CD14-positive monocyte (primary cell): ENCODE data around the gene DHCR24. TPM values are rescaled to one million over a fixed set of nuclear protein-coding genes. Genes with fewer than 3 reads are reported as not detected.

ENCODE experiments used
- DNase-seq, 3 donors: peaks; one replicate each; pipeline ENCODE4 v3.0.0-alpha.2; 2011 to 2022
- H2AFZ ChIP-seq: 2 replicates; pipeline ENCODE4 v1.6.0; 2012; ENCODE audit warnings: mild to moderate bottlenecking, low read depth, low read length, inconsistent platforms; ENCODE audit not compliant: insufficient read depth, poor library complexity, severe bottlenecking
- H3K27ac ChIP-seq, 2 donors: 1 replicate in 1 of 2; 2 replicates in 1 of 2; pipeline ENCODE4 v1.5.1; 2012 to 2013; ENCODE audit warnings: low read length in 2 of 2, control low read depth in 1 of 2, inconsistent platforms in 1 of 2, low read depth in 1 of 2, mild to moderate bottlenecking in 1 of 2
- H3K27me3 ChIP-seq, 2 donors: one replicate each; pipeline versions ENCODE4 v1.6.0 to v1.6.1; 2011 to 2013; ENCODE audit warnings: low read length in 2 of 2; ENCODE audit not compliant: control insufficient read depth in 2 of 2, insufficient read depth in 2 of 2
- H3K36me3 ChIP-seq, 2 donors: replicated peaks in 1 of 2; 1 replicate in 1 of 2; 2 replicates in 1 of 2; pipeline versions ENCODE4 v1.5.1 to v1.6.1; 2012 to 2013; ENCODE audit warnings: low read length in 2 of 2, control low read depth in 1 of 2, inconsistent platforms in 1 of 2, mild to moderate bottlenecking in 1 of 2; ENCODE audit not compliant: insufficient read depth in 2 of 2, control insufficient read depth in 1 of 2
- H3K4me1 ChIP-seq, 2 donors: 1 replicate in 1 of 2; 2 replicates in 1 of 2; pipeline versions ENCODE4 v1.5.1 to v1.6.1; 2012 to 2013; ENCODE audit warnings: low read length in 2 of 2, control low read depth in 1 of 2, inconsistent platforms in 1 of 2, mild to moderate bottlenecking in 1 of 2, moderate library complexity in 1 of 2; ENCODE audit not compliant: insufficient read depth in 2 of 2, control insufficient read depth in 1 of 2
- H3K4me2 ChIP-seq: replicated peaks from 2 replicates; pipeline ENCODE3; 2012; ENCODE audit warnings: low read length, moderate library complexity, mild to moderate bottlenecking; ENCODE audit not compliant: poor library complexity, severe bottlenecking; ENCODE audit errors: extremely low read depth
- H3K4me3 ChIP-seq, 3 experiments: fragments of 200-600 bp in 1 of 3; sonication (generic) in 1 of 3; replicated peaks in 1 of 3; 1 replicate in 2 of 3; 2 replicates in 1 of 3; pipeline ENCODE4 v1.5.1; 2011 to 2013; ENCODE audit warnings: low read length in 3 of 3, mild to moderate bottlenecking in 3 of 3, control low read depth in 2 of 3, low read depth in 2 of 3, inconsistent platforms in 1 of 3, moderate library complexity in 1 of 3
- H3K79me2 ChIP-seq: 2 replicates; pipeline ENCODE4 v1.6.0; 2012; ENCODE audit warnings: mild to moderate bottlenecking, control low read depth, inconsistent platforms, low read length, moderate library complexity; ENCODE audit not compliant: insufficient read depth
- H3K9ac ChIP-seq: 2 replicates; pipeline ENCODE4 v1.6.0; 2017; ENCODE audit warnings: low read length, mild to moderate bottlenecking; ENCODE audit not compliant: insufficient read depth, poor library complexity, severe bottlenecking
- H3K9me3 ChIP-seq, 2 donors: replicated peaks in 1 of 2; 1 replicate in 1 of 2; 2 replicates in 1 of 2; pipeline versions ENCODE4 v1.5.1 to v1.6.1; 2012 to 2013; ENCODE audit warnings: low read length in 2 of 2, control low read depth in 1 of 2; ENCODE audit not compliant: control insufficient read depth in 1 of 2, insufficient read depth in 1 of 2
- H4K20me1 ChIP-seq: 2 replicates; pipeline ENCODE4 v1.6.0; 2012; ENCODE audit warnings: mild to moderate bottlenecking, low read length, control low read depth, moderate library complexity; ENCODE audit not compliant: insufficient read depth
- H3K27ac Mint-ChIP-seq, 7 donors: one replicate each; pipeline ENCODE4 v1.8.0; 2020; ENCODE audit warnings: mild to moderate bottlenecking in 7 of 7, mixed read lengths in 7 of 7, moderate library complexity in 6 of 7, inconsistent platforms in 2 of 7
- H3K27me3 Mint-ChIP-seq, 3 donors: one replicate each; pipeline ENCODE4 v1.8.0; 2021 to 2022; ENCODE audit warnings: low read depth in 3 of 3, mild to moderate bottlenecking in 3 of 3, mixed read lengths in 3 of 3, moderate library complexity in 3 of 3, inconsistent platforms in 1 of 3
- H3K36me3 Mint-ChIP-seq, 2 donors: one replicate each; pipeline ENCODE4 v1.8.0; 2020; ENCODE audit warnings: mixed read lengths in 2 of 2, inconsistent platforms in 1 of 2, mild to moderate bottlenecking in 1 of 2
- H3K4me1 Mint-ChIP-seq: one replicate; pipeline ENCODE4 v1.8.0; 2020; ENCODE audit warnings: mild to moderate bottlenecking, mixed read lengths
- H3K4me3 Mint-ChIP-seq, 2 donors: one replicate each; pipeline ENCODE4 v1.8.0; 2020; ENCODE audit warnings: mild to moderate bottlenecking in 2 of 2, mixed read lengths in 2 of 2, moderate library complexity in 1 of 2
- H3K9me3 Mint-ChIP-seq, 7 donors: one replicate each; pipeline ENCODE4 v1.8.0; 2020 to 2022; ENCODE audit warnings: mixed read lengths in 7 of 7, mild to moderate bottlenecking in 6 of 7, moderate library complexity in 6 of 7, inconsistent platforms in 2 of 7
- WGBS: methylation state at CpG from one replicate; pipeline ENCODE4 v1.1.5; 2013; ENCODE audit warnings: missing lambda C conversion rate; ENCODE audit not compliant: insufficient coverage; 5-methylcytosine and 5-hydroxymethylcytosine counted together
- intact Hi-C, 2 donors: fragments of 100-400 bp; cut with micrococcal nuclease; formaldehyde crosslinking; loops; one replicate each; pipeline versions ENCODE4 v1.15.0 to v1.15.1; 2023
- polyA plus RNA-seq, 3 donors: library from polyadenylated mRNA; depleted of rRNA in 1 of 3; unstranded in 2 of 3; stranded (reverse) in 1 of 3; fragments of 300-500 nt in 2 of 3; fragments of >200 nt in 1 of 3; fragmentation: Illumina TruSeq in 2 of 3; gene quantifications; 1 replicate in 2 of 3; 2 replicates in 1 of 3; pipeline ENCODE4 v1.2.3, GENCODE V29; 2012 to 2021
- TF ChIP-seq, protein P1 (sequence below): fragments of 200-600 bp; IDR thresholded peaks from one replicate; pipeline ENCODE4 v1.8.0; 2022; ENCODE audit warnings: antibody characterized with exemption, mild to moderate bottlenecking

Gene DHCR24
- polyA plus RNA-seq, 3 donors: 0.48 to 3.5 (median 3.0) TPM

DNA sequence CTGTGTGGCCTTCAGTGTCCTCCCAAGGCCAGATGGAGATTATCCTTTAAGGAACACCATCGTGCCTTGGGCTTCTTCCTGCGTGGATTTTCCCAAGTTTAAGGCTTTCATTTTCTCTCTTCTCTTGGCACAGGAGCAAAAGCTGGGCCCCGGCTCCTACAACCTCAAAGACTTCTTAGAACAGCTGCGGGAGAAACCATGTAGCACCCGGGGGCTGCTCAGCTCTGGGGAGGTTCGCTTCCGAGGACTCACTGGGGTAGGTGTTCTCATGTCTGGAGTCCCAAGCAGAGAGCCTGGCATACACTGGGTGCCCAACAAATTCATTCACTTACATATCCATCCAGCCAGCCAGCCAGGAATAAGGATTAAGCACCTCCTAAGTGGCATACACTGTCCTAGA, 79.2 kb downstream of the DHCR24 start:
- WGBS: 100% methylated on average over 2 of the region's 7 CpGs
- peak overlapping the region; percentile 37 for H2AFZ ChIP-seq
- H3K4me3 ChIP-seq: no peak overlapping the region
- H3K9me3 ChIP-seq: no peaks in the 10 kb centered on the region
- H3K9ac ChIP-seq: no peak overlapping the region
- H3K36me3 Mint-ChIP-seq: no peaks in the 10 kb centered on the region
- H3K9me3 Mint-ChIP-seq: no peaks in the 10 kb centered on the region
- H3K27me3 Mint-ChIP-seq: peaks cover 2 to 4% (median 3%) of the 10 kb centered on the region in 3 donors
- peaks cover 0 to 25% of the 10 kb centered on the region in 2 donors for H3K4me1 ChIP-seq
- H3K4me1 Mint-ChIP-seq: peaks cover 18% of the 10 kb centered on the region
- H3K4me2 ChIP-seq: no peak overlapping the region
- H3K27me3 ChIP-seq: no peaks in the 10 kb centered on the region
- H3K79me2 ChIP-seq: no peaks in the 10 kb centered on the region
- no peak overlapping the region for H3K4me3 Mint-ChIP-seq
- intact Hi-C loops: loop anchor here (5.0 kb wide), 1 partner anchor 135 kb away; no protein-coding TSS in a partner anchor
- TF ChIP-seq, protein P1, sequence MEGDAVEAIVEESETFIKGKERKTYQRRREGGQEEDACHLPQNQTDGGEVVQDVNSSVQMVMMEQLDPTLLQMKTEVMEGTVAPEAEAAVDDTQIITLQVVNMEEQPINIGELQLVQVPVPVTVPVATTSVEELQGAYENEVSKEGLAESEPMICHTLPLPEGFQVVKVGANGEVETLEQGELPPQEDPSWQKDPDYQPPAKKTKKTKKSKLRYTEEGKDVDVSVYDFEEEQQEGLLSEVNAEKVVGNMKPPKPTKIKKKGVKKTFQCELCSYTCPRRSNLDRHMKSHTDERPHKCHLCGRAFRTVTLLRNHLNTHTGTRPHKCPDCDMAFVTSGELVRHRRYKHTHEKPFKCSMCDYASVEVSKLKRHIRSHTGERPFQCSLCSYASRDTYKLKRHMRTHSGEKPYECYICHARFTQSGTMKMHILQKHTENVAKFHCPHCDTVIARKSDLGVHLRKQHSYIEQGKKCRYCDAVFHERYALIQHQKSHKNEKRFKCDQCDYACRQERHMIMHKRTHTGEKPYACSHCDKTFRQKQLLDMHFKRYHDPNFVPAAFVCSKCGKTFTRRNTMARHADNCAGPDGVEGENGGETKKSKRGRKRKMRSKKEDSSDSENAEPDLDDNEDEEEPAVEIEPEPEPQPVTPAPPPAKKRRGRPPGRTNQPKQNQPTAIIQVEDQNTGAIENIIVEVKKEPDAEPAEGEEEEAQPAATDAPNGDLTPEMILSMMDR: no peak
- H4K20me1 ChIP-seq: no peaks in the 10 kb centered on the region
- H3K36me3 ChIP-seq: no peaks in the 10 kb centered on the region
- no peak overlapping the region for H3K27ac Mint-ChIP-seq
- H3K27ac ChIP-seq: peak overlapping the region in 1 of 2 donors; percentile 38
- DNase-seq: no peak

DNA sequence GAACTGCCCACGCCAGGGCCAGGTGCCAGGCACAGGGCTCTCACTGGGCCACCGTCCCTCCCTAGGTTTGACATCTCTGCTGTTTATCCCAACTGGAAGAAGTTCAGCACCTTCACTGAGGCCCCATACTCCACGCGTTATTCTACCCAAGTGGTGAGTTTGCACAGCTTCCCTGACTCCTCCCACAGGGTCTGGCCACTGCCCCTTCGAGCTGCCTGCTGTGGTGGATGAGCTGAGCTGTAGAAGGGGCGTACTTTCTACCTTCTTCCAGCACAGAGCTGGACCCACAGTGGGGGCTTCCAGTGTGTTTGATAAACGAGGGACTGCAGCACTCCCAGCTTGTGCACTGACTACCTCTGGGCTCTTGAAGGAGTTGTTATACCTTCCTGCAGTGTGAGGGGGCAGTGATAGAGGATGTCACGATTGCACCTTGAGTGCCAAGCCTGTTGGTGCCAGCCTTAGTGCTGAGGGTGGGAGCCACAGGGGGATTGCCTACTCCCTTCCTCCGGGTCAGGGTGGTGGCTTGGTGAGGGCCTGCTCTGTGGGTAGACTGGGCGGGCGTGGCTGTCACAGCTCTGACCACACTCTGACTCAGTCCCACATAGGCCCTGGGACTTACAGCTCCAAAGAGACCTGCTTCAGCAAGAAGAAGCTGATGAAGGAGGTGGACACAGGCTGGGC, 79.9 kb downstream of the DHCR24 start:
- H3K36me3 Mint-ChIP-seq: no peaks in the 10 kb centered on the region
- Histone ChIP-seq H3K4me2 (no peak overlapping the region), H3K79me2 (no peaks in the 10 kb centered on the region), H3K9me3 (no peaks in the 10 kb centered on the region), H3K36me3 (no peaks in the 10 kb centered on the region), H4K20me1 (no peaks in the 10 kb centered on the region), H3K27ac (peak overlapping the region in 1 of 2 donors; percentile 38), H3K4me1 (peaks cover 0 to 25% of the 10 kb centered on the region in 2 donors), H2AFZ (peak overlapping the region; percentile 53), H3K9ac (peak overlapping the region; percentile 32), H3K27me3 (no peaks in the 10 kb centered on the region), H3K4me3 (no peak overlapping the region)
- DNase-seq: peak; percentile 5 to 29 (median 17)
- WGBS: 90% methylated on average over 3 of the region's 11 CpGs
- H3K27ac Mint-ChIP-seq: peak overlapping the region in 1 of 7 donors; percentile 55
- intact Hi-C loops: loop anchor here (5.0 kb wide), 1 partner anchor 135 kb away; no protein-coding TSS in a partner anchor
- H3K4me3 Mint-ChIP-seq: no peak overlapping the region
- H3K27me3 Mint-ChIP-seq: peaks cover 3 to 7% (median 3%) of the 10 kb centered on the region in 3 donors
- peaks cover 18% of the 10 kb centered on the region for H3K4me1 Mint-ChIP-seq
- H3K9me3 Mint-ChIP-seq: no peaks in the 10 kb centered on the region
- TF ChIP-seq, protein P1: no peak
